ENCODE measurements around the gene NDUFAF8.
A peak's percentile ranks its signal among the peaks of the same experiment; 100 is the strongest.

Gene NDUFAF8

GRCh38 chr17:81200695-81201580, 38.2 kb upstream of the NDUFAF8 start:
- DNase-seq = no peak

- no peak for DNase-seq
Observed at GRCh38 chr17:81202318-81202717, 36.8 kb upstream of the NDUFAF8 start.

- DNase-seq = no peak
Observed at GRCh38 chr17:81203136-81203535, 36.0 kb upstream of the NDUFAF8 start.

GRCh38 chr17:81204578-81204977, 34.5 kb upstream of the NDUFAF8 start:
- DNase-seq = no peak

- DNase-seq = no peak
Observed at GRCh38 chr17:81206166-81206565, 33.0 kb upstream of the NDUFAF8 start.

- no peak for DNase-seq
Observed at GRCh38 chr17:81206657-81207056, 32.5 kb upstream of the NDUFAF8 start.

- DNase-seq = no peak
Observed at GRCh38 chr17:81207610-81208581, 31.2 kb upstream of the NDUFAF8 start.

GRCh38 chr17:81208651-81209050, 30.5 kb upstream of the NDUFAF8 start:
- no peak for DNase-seq

GRCh38 chr17:81209141-81209540, 30.0 kb upstream of the NDUFAF8 start:
- no peak for DNase-seq

GRCh38 chr17:81210466-81210865, 28.7 kb upstream of the NDUFAF8 start:
- DNase-seq = no peak

GRCh38 chr17:81210868-81211267, 28.2 kb upstream of the NDUFAF8 start:
- no peak for DNase-seq

- no peak for DNase-seq
Observed at GRCh38 chr17:81212365-81212764, 26.8 kb upstream of the NDUFAF8 start.

- DNase-seq = no peak
Observed at GRCh38 chr17:81213978-81214377, 25.1 kb upstream of the NDUFAF8 start.

GRCh38 chr17:81217491-81217890, 21.6 kb upstream of the NDUFAF8 start:
- DNase-seq = no peak

- DNase-seq = no peak
Observed at GRCh38 chr17:81218459-81218858, 20.7 kb upstream of the NDUFAF8 start.

- DNase-seq = no peak
Observed at GRCh38 chr17:81218991-81219390, 20.1 kb upstream of the NDUFAF8 start.

- no peak for DNase-seq
Observed at GRCh38 chr17:81219476-81220180, 19.5 kb upstream of the NDUFAF8 start.

GRCh38 chr17:81221371-81221841, 17.7 kb upstream of the NDUFAF8 start:
- no peak for DNase-seq

GRCh38 chr17:81221842-81222619, 17.1 kb upstream of the NDUFAF8 start:
- no peak for DNase-seq

GRCh38 chr17:81222620-81222905, 16.6 kb upstream of the NDUFAF8 start:
- DNase-seq = no peak

GRCh38 chr17:81222906-81223761, 16.0 kb upstream of the NDUFAF8 start, which contains the start of gene CEP131:
TSS of gene CEP131 (minus strand) at chr17:81222965. CDS start at chr17:81220056, 2,909 bp downstream.
- DNase-seq = peak; percentile 94

All from DMS153 (cell line).